K562 (cell line): ENCODE results near the gene ATP5PD. TPM values are rescaled to one million over a fixed set of nuclear protein-coding genes. Genes with fewer than 3 reads are reported as not detected.

Source experiments
- ATAC-seq: fragments of 200-7000 bp; cut with Tn5 transposase; 3 replicates; pipeline ENCODE4 v1.9.1; 2020; ENCODE audit warnings: moderate library complexity
- BruUV-seq: library from RNA; stranded (reverse); fragments of 400-500 nt; replicated peaks from 2 replicates; lab custom pipeline; 2021; lab: Mats Ljungman, UMichigan
- CTCF ChIA-PET: fragments of 300-600 bp; formaldehyde crosslinking; extraction: SDS; loops from one replicate; lab custom pipeline; 2021; ENCODE audit warnings: low intra/inter-chr PET ratio; lab: Yijun Ruan, JAX
- POLR2A ChIA-PET: fragments of 300-600, 350-650 bp; sonication (Branson Sonifier 250); formaldehyde crosslinking; extraction: SDS; loops from one replicate; lab custom pipeline; 2021; ENCODE audit warnings: antibody characterized with exemption, inconsistent platforms; lab: Yijun Ruan, JAX
- DNase-seq, 4 experiments: peaks; one replicate each; pipeline versions ENCODE4 v3.0.0 to v3.0.0-alpha.2; 2011 to 2018; ENCODE audit warnings: low spot score in 3 of 4, mixed read lengths in 3 of 4; ENCODE audit errors: extremely low read depth in 1 of 4
- FAIRE-seq: peaks from 2 replicates; lab custom pipeline; 2011; peaks lifted over from hg19 to GRCh38; lab: Jason Lieb, UNC
- H2AFZ ChIP-seq: 2 replicates; pipeline ENCODE4 v1.6.0; 2011; ENCODE audit warnings: low read depth, low read length, control low read depth, inconsistent platforms
- H3K27ac ChIP-seq: fragments of 200-600 bp; 3 replicates; pipeline ENCODE4 v1.8.0; 2011; ENCODE audit warnings: low read depth, mild to moderate bottlenecking, control low read depth, inconsistent platforms, low read length, moderate library complexity, mixed read lengths; ENCODE audit errors: extremely low read depth
- H3K27me3 ChIP-seq, 2 experiments: fragments of 300-600 bp in 1 of 2; 2 replicates in 1 of 2; 3 replicates in 1 of 2; pipeline versions ENCODE4 v1.6.0 to v1.8.0; 2011; ENCODE audit warnings: inconsistent platforms in 2 of 2, low read length in 2 of 2, mild to moderate bottlenecking in 1 of 2, mixed read lengths in 1 of 2, moderate library complexity in 1 of 2; ENCODE audit not compliant: control insufficient read depth in 2 of 2, insufficient read depth in 2 of 2
- H3K36me3 ChIP-seq: fragments of 300-600 bp; 3 replicates; pipeline ENCODE4 v1.8.0; 2011; ENCODE audit warnings: mild to moderate bottlenecking, low read length, inconsistent platforms; ENCODE audit not compliant: control insufficient read depth, insufficient read depth
- H3K4me1 ChIP-seq, 2 experiments: fragments of 200-600 bp in 1 of 2; replicated peaks in 1 of 2; 2 replicates in 1 of 2; 3 replicates in 1 of 2; pipeline versions ENCODE4 v1.5.1 to v1.8.0; 2011; ENCODE audit warnings: inconsistent platforms in 2 of 2, low read length in 2 of 2, mild to moderate bottlenecking in 1 of 2, mixed read lengths in 1 of 2, moderate library complexity in 1 of 2; ENCODE audit not compliant: control insufficient read depth in 2 of 2, insufficient read depth in 2 of 2
- H3K4me2 ChIP-seq: 2 replicates; pipeline ENCODE4 v1.6.1; 2011; ENCODE audit warnings: low read length, control low read depth, inconsistent platforms, mixed read lengths; ENCODE audit not compliant: insufficient read depth
- H3K4me3 ChIP-seq: fragments of 200-600 bp; sonication (generic), shearing (Covaris generic); 2 replicates; pipeline ENCODE4 v1.5.1; 2016; ENCODE audit warnings: control low read depth, inconsistent platforms
- H3K79me2 ChIP-seq: fragments of 200-600 bp; 3 replicates; pipeline ENCODE4 v1.8.0; 2011; ENCODE audit warnings: low read length, inconsistent platforms; ENCODE audit not compliant: control insufficient read depth, insufficient read depth
- H3K9ac ChIP-seq, 2 experiments: 2 replicates each; pipeline versions ENCODE4 v1.6.0 to v1.6.1; 2011; ENCODE audit warnings: low read depth in 2 of 2, low read length in 2 of 2, control low read depth in 1 of 2, inconsistent platforms in 1 of 2, mild to moderate bottlenecking in 1 of 2, mixed read lengths in 1 of 2; ENCODE audit not compliant: insufficient read depth in 1 of 2
- H3K9me1 ChIP-seq: one replicate; pipeline ENCODE4 v1.6.0; 2011; ENCODE audit warnings: inconsistent platforms, mild to moderate bottlenecking, low read length, moderate library complexity; ENCODE audit not compliant: control insufficient read depth, insufficient read depth
- H3K9me3 ChIP-seq: replicated peaks from 2 replicates; pipeline ENCODE4 v1.5.1; 2011; ENCODE audit warnings: low read depth, low read length, inconsistent platforms; ENCODE audit not compliant: control insufficient read depth, insufficient read depth
- H4K20me1 ChIP-seq: replicated peaks from 2 replicates; pipeline ENCODE4 v1.6.1; 2011; ENCODE audit warnings: low read length, inconsistent platforms, mixed read lengths; ENCODE audit not compliant: control insufficient read depth, insufficient read depth
- CREM ChIP-seq: IDR thresholded peaks from 2 replicates; pipeline ENCODE4 v1.6.1; 2014; ENCODE audit warnings: antibody characterized with exemption, low read depth
- NELFE ChIP-seq: IDR thresholded peaks from 2 replicates; pipeline ENCODE4 v1.6.1; 2011; ENCODE audit warnings: mild to moderate bottlenecking; ENCODE audit not compliant: insufficient read depth, insufficient read length
- PURB ChIP-seq: sonication (generic); formaldehyde crosslinking; IDR thresholded peaks from 2 replicates; pipeline ENCODE4 v1.9.0; 2021; ENCODE audit warnings: low read depth, mild to moderate bottlenecking, missing genetic modification reagents
- RBM39 ChIP-seq: fragments of 200-400 bp; formaldehyde crosslinking; optimal IDR thresholded peaks from 2 replicates; pipeline ENCODE3; 2018; ENCODE audit warnings: low read depth, low read length
- SPI1 ChIP-seq: IDR thresholded peaks from 2 replicates; pipeline ENCODE4 v1.6.1; 2011; ENCODE audit warnings: low read depth, low read length, control low read depth, borderline replicate concordance
- ZNF584 ChIP-seq: fragments of 200-800 bp; sonication (Bioruptor generic); IDR thresholded peaks from 2 replicates; pipeline ENCODE4 v1.6.1; 2016; ENCODE audit warnings: low read depth, mild to moderate bottlenecking, missing genetic modification characterization, missing compliant biosample characterization
- WGBS: fragments of 100-300 bp; shearing (Covaris generic); methylation state at CpG from one replicate; pipeline ENCODE4 v1.1.6; 2016; ENCODE audit warnings: low coverage, mixed read lengths; ENCODE audit not compliant: insufficient coverage; ENCODE audit errors: missing lambda C conversion rate; 5-methylcytosine and 5-hydroxymethylcytosine counted together
- in situ Hi-C: fragments of 300-500 bp; cut with MboI; formaldehyde crosslinking; loops from 4 replicates; pipeline ENCODE4 v1.15.0; 2018; ENCODE audit warnings: inconsistent platforms, mixed read lengths
- intact Hi-C: fragments of 100-400 bp; cut with micrococcal nuclease; formaldehyde crosslinking; loops from 2 replicates; pipeline ENCODE4 v1.14.2; 2022
- polyA plus RNA-seq, 8 experiments: library from polyadenylated mRNA; depleted of rRNA in 4 of 8; stranded (reverse) in 5 of 8; unstranded in 3 of 8; fragments of >200 nt; fragmentation: Nextera tagmentation in 2 of 8; fragmentation: Illumina TruSeq in 1 of 8; extraction: Ambion mirVana in 2 of 8; extraction: Trizol in 1 of 8; gene quantifications; 2 replicates each; pipeline versions ENCODE4 v1.2.1 to v1.2.3, GENCODE V29; 2011 to 2014; ENCODE audit warnings: inconsistent platforms in 1 of 8, missing spikeins in 1 of 8
- total RNA-seq, 7 experiments: library from RNA; depleted of rRNA in 6 of 7; stranded (reverse); fragments of >200 nt in 6 of 7; fragmentation: Illumina TruSeq in 2 of 7; extraction: Trizol in 2 of 7; gene quantifications; 2 replicates each; pipeline versions ENCODE4 v1.2.1 to v1.2.3, GENCODE V29; 2011 to 2021; ENCODE audit warnings: low replicate concordance in 1 of 7
- TF ChIP-seq, protein P1 (sequence below), 2 experiments: fragments of 450-650 bp; IDR thresholded peaks; 2 replicates each; pipeline ENCODE4 v1.6.1; 2016
- TF ChIP-seq, protein P2 (sequence below): fragments of 200-800 bp; sonication (Bioruptor generic); IDR thresholded peaks from 2 replicates; pipeline ENCODE4 v1.6.1; 2016; ENCODE audit warnings: missing genetic modification characterization, missing compliant biosample characterization

Gene ATP5PD
- total and polyA plus RNA-seq, 9 of the 15 experiments (the other 6 are each of a cell fraction or from before 2014, with no cell fraction given): 271 to 828 (median 432) TPM

DNA sequence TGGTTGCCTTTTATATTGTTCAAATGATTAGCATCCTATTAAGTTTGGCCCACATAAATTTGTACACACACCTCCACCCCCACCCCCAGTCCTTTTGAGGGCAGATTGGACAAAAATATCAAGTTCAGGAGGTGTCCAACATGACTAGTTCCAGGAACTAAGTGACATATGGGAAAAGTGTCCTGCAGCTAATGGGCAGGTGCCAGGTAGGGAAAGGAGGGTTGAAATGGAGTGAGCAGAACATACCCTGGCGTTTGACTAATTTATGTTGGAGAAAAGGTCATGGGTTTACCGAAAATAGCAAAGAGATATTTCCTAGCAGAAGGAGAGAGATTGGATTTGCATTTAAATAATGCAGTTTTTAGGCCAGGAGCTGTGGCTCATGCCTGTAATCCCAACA is 5.2 kb upstream of the ATP5PD start:
- POLR2A ChIA-PET: interaction anchor here (1.6 kb wide), 1 partner anchor 12 kb away, joined by 5 read pairs; no protein-coding TSS in a partner anchor
- Histone ChIP-seq H4K20me1 (no peaks in the 10 kb centered on the region), H3K4me3 (no peak overlapping the region), H3K9me1 (no peaks in the 10 kb centered on the region), H3K36me3 (peaks cover 58% of the 10 kb centered on the region), H3K27ac (no peak overlapping the region), H3K4me2 (no peak overlapping the region), H3K27me3 (no peaks in the 10 kb centered on the region)
- intact Hi-C loops: loop anchor here (5.0 kb wide), 1 partner anchor 60 kb away; no protein-coding TSS in a partner anchor
- 63% methylated on average over 2 of the region's 2 CpGs for WGBS
- no peak for ATAC-seq
- TF ChIP-seq, protein P1, sequence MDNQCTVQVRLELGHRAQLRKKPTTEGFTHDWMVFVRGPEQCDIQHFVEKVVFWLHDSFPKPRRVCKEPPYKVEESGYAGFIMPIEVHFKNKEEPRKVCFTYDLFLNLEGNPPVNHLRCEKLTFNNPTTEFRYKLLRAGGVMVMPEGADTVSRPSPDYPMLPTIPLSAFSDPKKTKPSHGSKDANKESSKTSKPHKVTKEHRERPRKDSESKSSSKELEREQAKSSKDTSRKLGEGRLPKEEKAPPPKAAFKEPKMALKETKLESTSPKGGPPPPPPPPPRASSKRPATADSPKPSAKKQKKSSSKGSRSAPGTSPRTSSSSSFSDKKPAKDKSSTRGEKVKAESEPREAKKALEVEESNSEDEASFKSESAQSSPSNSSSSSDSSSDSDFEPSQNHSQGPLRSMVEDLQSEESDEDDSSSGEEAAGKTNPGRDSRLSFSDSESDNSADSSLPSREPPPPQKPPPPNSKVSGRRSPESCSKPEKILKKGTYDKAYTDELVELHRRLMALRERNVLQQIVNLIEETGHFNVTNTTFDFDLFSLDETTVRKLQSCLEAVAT (IDR thresholded peaks at IDR 0.05): no peak
- TF ChIP-seq, protein P2, sequence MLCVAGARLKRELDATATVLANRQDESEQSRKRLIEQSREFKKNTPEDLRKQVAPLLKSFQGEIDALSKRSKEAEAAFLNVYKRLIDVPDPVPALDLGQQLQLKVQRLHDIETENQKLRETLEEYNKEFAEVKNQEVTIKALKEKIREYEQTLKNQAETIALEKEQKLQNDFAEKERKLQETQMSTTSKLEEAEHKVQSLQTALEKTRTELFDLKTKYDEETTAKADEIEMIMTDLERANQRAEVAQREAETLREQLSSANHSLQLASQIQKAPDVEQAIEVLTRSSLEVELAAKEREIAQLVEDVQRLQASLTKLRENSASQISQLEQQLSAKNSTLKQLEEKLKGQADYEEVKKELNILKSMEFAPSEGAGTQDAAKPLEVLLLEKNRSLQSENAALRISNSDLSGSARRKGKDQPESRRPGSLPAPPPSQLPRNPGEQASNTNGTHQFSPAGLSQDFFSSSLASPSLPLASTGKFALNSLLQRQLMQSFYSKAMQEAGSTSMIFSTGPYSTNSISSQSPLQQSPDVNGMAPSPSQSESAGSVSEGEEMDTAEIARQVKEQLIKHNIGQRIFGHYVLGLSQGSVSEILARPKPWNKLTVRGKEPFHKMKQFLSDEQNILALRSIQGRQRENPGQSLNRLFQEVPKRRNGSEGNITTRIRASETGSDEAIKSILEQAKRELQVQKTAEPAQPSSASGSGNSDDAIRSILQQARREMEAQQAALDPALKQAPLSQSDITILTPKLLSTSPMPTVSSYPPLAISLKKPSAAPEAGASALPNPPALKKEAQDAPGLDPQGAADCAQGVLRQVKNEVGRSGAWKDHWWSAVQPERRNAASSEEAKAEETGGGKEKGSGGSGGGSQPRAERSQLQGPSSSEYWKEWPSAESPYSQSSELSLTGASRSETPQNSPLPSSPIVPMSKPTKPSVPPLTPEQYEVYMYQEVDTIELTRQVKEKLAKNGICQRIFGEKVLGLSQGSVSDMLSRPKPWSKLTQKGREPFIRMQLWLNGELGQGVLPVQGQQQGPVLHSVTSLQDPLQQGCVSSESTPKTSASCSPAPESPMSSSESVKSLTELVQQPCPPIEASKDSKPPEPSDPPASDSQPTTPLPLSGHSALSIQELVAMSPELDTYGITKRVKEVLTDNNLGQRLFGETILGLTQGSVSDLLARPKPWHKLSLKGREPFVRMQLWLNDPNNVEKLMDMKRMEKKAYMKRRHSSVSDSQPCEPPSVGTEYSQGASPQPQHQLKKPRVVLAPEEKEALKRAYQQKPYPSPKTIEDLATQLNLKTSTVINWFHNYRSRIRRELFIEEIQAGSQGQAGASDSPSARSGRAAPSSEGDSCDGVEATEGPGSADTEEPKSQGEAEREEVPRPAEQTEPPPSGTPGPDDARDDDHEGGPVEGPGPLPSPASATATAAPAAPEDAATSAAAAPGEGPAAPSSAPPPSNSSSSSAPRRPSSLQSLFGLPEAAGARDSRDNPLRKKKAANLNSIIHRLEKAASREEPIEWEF (CRISPR knock-in tag): no peak
- no peak for TF ChIP-seq ZNF584 (CRISPR knock-in tag)
- no peak for TF ChIP-seq SPI1
- TF ChIP-seq NELFE: no peak
- no peak for TF ChIP-seq PURB (CRISPR knock-in tag)
- TF ChIP-seq CREM: no peak
- no peak for TF ChIP-seq RBM39
- TF ChIP-seq, all 486 proteins: peak for 0
- CTCF ChIA-PET: no interaction called here
- no peak for FAIRE-seq
- Histone ChIP-seq H3K4me1 (peaks cover 8 to 11% of the 10 kb centered on the region in 2 experiments; a peak in 4 of 5 replicates), H2AFZ (no peak overlapping the region), H3K9me3 (no peaks in the 10 kb centered on the region), H3K79me2 (peaks cover 27% of the 10 kb centered on the region), H3K9ac (no peak overlapping the region)
- in situ Hi-C loops: no loop called here
- peak in 1 of 4 experiments; percentile 4 for DNase-seq
- BruUV-seq: no TSS peak
